GM12878 (cell line): ENCODE results near the gene NPLOC4. TPM values are rescaled to one million over a fixed set of nuclear protein-coding genes. Genes with fewer than 3 reads are reported as not detected.
A peak's percentile ranks its signal among the peaks of the same experiment; 100 is the strongest.

Experiments used
- ATAC-seq: fragments of 200-7000 bp; cut with Tn5 transposase; 3 replicates; pipeline ENCODE4 v1.9.1; 2020; ENCODE audit warnings: mild to moderate bottlenecking, moderate library complexity
- BruUV-seq: library from RNA; stranded (reverse); fragments of 400-500 nt; replicated peaks from 2 replicates; lab custom pipeline; 2021; lab: Mats Ljungman, UMichigan
- CTCF ChIA-PET: fragments of 300-600 bp; sonication (Branson Sonifier 250); formaldehyde crosslinking; extraction: SDS; loops from one replicate; lab custom pipeline; 2021; ENCODE audit warnings: inconsistent platforms; lab: Yijun Ruan, JAX
- POLR2A ChIA-PET: fragments of 350-600 bp; formaldehyde crosslinking; extraction: SDS; loops from one replicate; lab custom pipeline; 2021; ENCODE audit warnings: inconsistent platforms; lab: Charles Lee
- RAD21 ChIA-PET: fragments of 300-600 bp; sonication (Branson Sonifier 250); formaldehyde crosslinking; loops from one replicate; lab custom pipeline; 2023; ENCODE audit warnings: antibody characterized with exemption; ENCODE audit not compliant: unreplicated experiment; lab: Charles Lee
- SMC1A ChIA-PET: fragments of 300-600 bp; sonication (Branson Sonifier 250); formaldehyde crosslinking; loops from one replicate; lab custom pipeline; 2023; ENCODE audit not compliant: unreplicated experiment, uncharacterized antibody; lab: Charles Lee
- DNase-seq: peaks from one replicate; pipeline ENCODE4 v3.0.0-alpha.2; 2011; ENCODE audit warnings: low read depth, low spot score
- FAIRE-seq: peaks from 3 replicates; lab custom pipeline; 2011; peaks lifted over from hg19 to GRCh38; lab: Jason Lieb, UNC
- H2AFZ ChIP-seq: 2 replicates; pipeline ENCODE4 v1.6.0; 2011; ENCODE audit warnings: low read depth, low read length, control low read depth; ENCODE audit not compliant: control insufficient read depth
- H3K27ac ChIP-seq: 2 replicates; pipeline ENCODE4 v1.5.1; 2011; ENCODE audit warnings: control low read depth; ENCODE audit not compliant: control insufficient read depth, insufficient read depth
- H3K27me3 ChIP-seq, 2 experiments: replicated peaks in 1 of 2; 2 replicates each; pipeline versions ENCODE4 v1.6.0 to v1.6.1; 2011; ENCODE audit warnings: low read length in 1 of 2; ENCODE audit not compliant: control insufficient read depth in 2 of 2, insufficient read depth in 2 of 2
- H3K36me3 ChIP-seq, 2 experiments: 2 replicates each; pipeline ENCODE4 v1.5.1; 2011; ENCODE audit warnings: low read length in 1 of 2; ENCODE audit not compliant: control insufficient read depth in 2 of 2, insufficient read depth in 2 of 2
- H3K4me1 ChIP-seq: 2 replicates; pipeline ENCODE4 v1.6.1; 2011; ENCODE audit warnings: mild to moderate bottlenecking, low read length, moderate library complexity, mixed read lengths; ENCODE audit not compliant: control insufficient read depth, insufficient read depth
- H3K4me2 ChIP-seq: 2 replicates; pipeline ENCODE4 v1.6.0; 2011; ENCODE audit warnings: control low read depth; ENCODE audit not compliant: control insufficient read depth, insufficient read depth
- H3K4me3 ChIP-seq: fragments of 200-600 bp; sonication (generic); 2 replicates; pipeline ENCODE4 v1.5.1; 2016
- H3K79me2 ChIP-seq: 2 replicates; pipeline ENCODE4 v1.6.0; 2011; ENCODE audit warnings: low read length; ENCODE audit not compliant: control insufficient read depth, insufficient read depth
- H3K9ac ChIP-seq: 2 replicates; pipeline ENCODE4 v1.8.0; 2011; ENCODE audit warnings: low read length, control low read depth, mixed read lengths; ENCODE audit not compliant: control insufficient read depth, insufficient read depth
- H3K9me3 ChIP-seq: replicated peaks from 3 replicates; pipeline ENCODE4 v1.5.1; 2011; ENCODE audit warnings: mild to moderate bottlenecking, low read length; ENCODE audit not compliant: control insufficient read depth, insufficient read depth
- H4K20me1 ChIP-seq: 2 replicates; pipeline ENCODE4 v1.6.0; 2011; ENCODE audit not compliant: control insufficient read depth, insufficient read depth
- ATF3 ChIP-seq: IDR thresholded peaks from 2 replicates; pipeline ENCODE4 v1.6.1; 2011; ENCODE audit warnings: low read depth, mild to moderate bottlenecking, low read length, moderate library complexity, borderline replicate concordance; ENCODE audit errors: extremely low read depth
- HSF1 ChIP-seq: fragments of 150-350 bp; IDR thresholded peaks from 2 replicates; pipeline ENCODE4 v1.6.1; 2014; ENCODE audit warnings: mild to moderate bottlenecking, low read depth, low read length
- WGBS: methylation state at CpG from one replicate; pipeline ENCODE4 v1.1.6; 2016; ENCODE audit warnings: low lambda C conversion rate; ENCODE audit not compliant: insufficient replicate concordance, insufficient coverage; ENCODE audit errors: missing lambda C conversion rate; 5-methylcytosine and 5-hydroxymethylcytosine counted together
- in situ Hi-C: fragments of 300-500 bp; cut with MboI; formaldehyde crosslinking; loops from 9 replicates; pipeline ENCODE4 v1.14.3; 2018; ENCODE audit warnings: mixed read lengths
- intact Hi-C: fragments of 100-400 bp; cut with micrococcal nuclease; formaldehyde crosslinking; loops from one replicate; pipeline ENCODE4 v1.14.2; 2022; ENCODE audit not compliant: unreplicated experiment
- polyA plus RNA-seq, 11 experiments: library from polyadenylated mRNA; depleted of rRNA in 4 of 11; unstranded in 6 of 11; stranded (reverse) in 5 of 11; fragments of >200 nt; fragmentation: Nextera tagmentation in 4 of 11; fragmentation: Illumina TruSeq in 1 of 11; extraction: Ambion mirVana in 4 of 11; extraction: Trizol in 1 of 11; gene quantifications; 1 replicate in 1 of 11; 2 replicates in 10 of 11; pipeline versions ENCODE4 v1.2.1 to v1.2.3, GENCODE V29; 2011 to 2016; ENCODE audit warnings: inconsistent platforms in 2 of 11, missing spikeins in 2 of 11, low read depth in 1 of 11
- total RNA-seq, 4 experiments: library from RNA; depleted of rRNA in 3 of 4; stranded (reverse); fragments of >200 nt in 3 of 4; fragmentation: Illumina TruSeq in 1 of 4; extraction: Trizol in 1 of 4; gene quantifications; 2 replicates each; pipeline versions ENCODE4 v1.2.1 to v1.2.3, GENCODE V29; 2013 to 2021

Gene NPLOC4
- total and polyA plus RNA-seq, 10 of the 15 experiments (the other 5 are each of a cell fraction or from before 2014, with no cell fraction given): 1.5 to 83.7 (median 45.8) TPM

- TF ChIP-seq HSF1: 0 out of 2 replicates have a peak, but pooled peaks have one; percentile 58
- no peak for TF ChIP-seq ATF3
- H3K9me3 ChIP-seq: no peaks in the 10 kb centered on the region
- no peak overlapping the region for H3K27ac ChIP-seq
- ChIA-PET SMC1A (interaction anchor here (0.8 kb wide), 1 partner anchor 89 kb away, joined by 5 read pairs; no protein-coding TSS in a partner anchor), POLR2A (interaction anchor here (1.8 kb wide), 1 partner anchor 10 kb away, joined by 5 read pairs; no protein-coding TSS in a partner anchor), CTCF (no interaction called here), RAD21 (no interaction called here)
- ATAC-seq (no peak), DNase-seq (no peak), FAIRE-seq (no peak)
- H3K4me1 ChIP-seq: peaks cover 8% of the 10 kb centered on the region; the same call in 1 of the 2 replicates
- H2AFZ ChIP-seq: no peak overlapping the region
- no TSS peak for BruUV-seq
- H3K9ac ChIP-seq: no peak overlapping the region
- H3K79me2 ChIP-seq: no peaks in the 10 kb centered on the region
- no peaks in the 10 kb centered on the region for H4K20me1 ChIP-seq
- H3K36me3 ChIP-seq: no peaks in the 10 kb centered on the region
- in situ Hi-C loops: no loop called here
- no peak overlapping the region for H3K4me2 ChIP-seq
- intact Hi-C loops: no loop called here
- WGBS: 71% methylated on average over 18 of the region's 18 CpGs
- H3K4me3 ChIP-seq: no peak overlapping the region
- H3K27me3 ChIP-seq: no peaks in the 10 kb centered on the region
Observed at GRCh38 chr17:81655378-81656117, 18.6 kb upstream of the NPLOC4 start.
